Vagina (tissue), 2 donors: ENCODE measurements around the gene DHTKD1.

ENCODE experiments used
- POLR2A ChIP-seq, 2 donors: fragments of 450-650 bp; IDR thresholded peaks; one replicate each; pipeline ENCODE4 v1.6.1; 2017; ENCODE audit warnings: antibody characterized with exemption in 2 of 2, mild to moderate bottlenecking in 2 of 2, moderate library complexity in 2 of 2
- POLR2AphosphoS5 ChIP-seq, 2 donors: sonication (generic); formaldehyde crosslinking; IDR thresholded peaks; one replicate each; pipeline ENCODE4 v1.9.0; 2017; ENCODE audit warnings: antibody characterized with exemption in 2 of 2, mild to moderate bottlenecking in 2 of 2, low read depth in 1 of 2; ENCODE audit not compliant: insufficient read depth in 1 of 2
- TF ChIP-seq, protein P1 (sequence below), 3 experiments: fragments of 450-650 bp in 2 of 3; fragments of 200-600 bp in 1 of 3; sonication (generic) in 1 of 3; IDR thresholded peaks; one replicate each; pipeline ENCODE4 v1.5.1; 2017 to 2019; ENCODE audit warnings: antibody characterized with exemption in 3 of 3, mild to moderate bottlenecking in 2 of 3, moderate library complexity in 2 of 3

DNA sequence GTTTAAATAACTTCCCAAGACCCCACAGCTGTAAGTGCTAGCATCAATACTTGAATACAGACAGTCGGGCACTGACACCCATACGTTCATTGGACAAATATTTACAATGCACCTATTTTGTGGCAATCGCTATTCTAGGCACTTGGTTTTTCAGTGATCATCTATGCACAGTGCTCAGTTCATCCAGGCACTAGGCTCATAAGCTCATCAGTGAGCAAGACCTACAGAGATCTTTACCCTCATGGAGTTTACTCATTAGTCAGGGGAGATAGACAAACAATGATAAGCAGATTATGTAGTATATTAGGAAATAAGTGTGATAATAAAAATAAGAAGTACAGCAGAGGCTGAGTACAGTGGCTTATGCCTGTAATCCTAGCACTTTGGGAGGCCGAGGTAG, 7.6 kb upstream of the DHTKD1 start:
- TF ChIP-seq, protein P1, sequence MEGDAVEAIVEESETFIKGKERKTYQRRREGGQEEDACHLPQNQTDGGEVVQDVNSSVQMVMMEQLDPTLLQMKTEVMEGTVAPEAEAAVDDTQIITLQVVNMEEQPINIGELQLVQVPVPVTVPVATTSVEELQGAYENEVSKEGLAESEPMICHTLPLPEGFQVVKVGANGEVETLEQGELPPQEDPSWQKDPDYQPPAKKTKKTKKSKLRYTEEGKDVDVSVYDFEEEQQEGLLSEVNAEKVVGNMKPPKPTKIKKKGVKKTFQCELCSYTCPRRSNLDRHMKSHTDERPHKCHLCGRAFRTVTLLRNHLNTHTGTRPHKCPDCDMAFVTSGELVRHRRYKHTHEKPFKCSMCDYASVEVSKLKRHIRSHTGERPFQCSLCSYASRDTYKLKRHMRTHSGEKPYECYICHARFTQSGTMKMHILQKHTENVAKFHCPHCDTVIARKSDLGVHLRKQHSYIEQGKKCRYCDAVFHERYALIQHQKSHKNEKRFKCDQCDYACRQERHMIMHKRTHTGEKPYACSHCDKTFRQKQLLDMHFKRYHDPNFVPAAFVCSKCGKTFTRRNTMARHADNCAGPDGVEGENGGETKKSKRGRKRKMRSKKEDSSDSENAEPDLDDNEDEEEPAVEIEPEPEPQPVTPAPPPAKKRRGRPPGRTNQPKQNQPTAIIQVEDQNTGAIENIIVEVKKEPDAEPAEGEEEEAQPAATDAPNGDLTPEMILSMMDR (IDR thresholded peaks at IDR 0.05): no peak
- TF ChIP-seq POLR2A (IDR thresholded peaks at IDR 0.05) (no peak), POLR2AphosphoS5 (IDR thresholded peaks at IDR 0.05; ENCODE audit: insufficient read depth in 1 of 2, low read depth in 1 of 2) (no peak)
